Natural killer cell (primary cell): ENCODE data around the gene FAM131A. TPM values are rescaled to one million over a fixed set of nuclear protein-coding genes. Genes with fewer than 3 reads are reported as not detected.
"Not testable (repeated sequence)": the region's sequence is repeated elsewhere in the genome, so short reads cannot be mapped to it uniquely, and the experiment has no call there.

Source experiments
- ATAC-seq, 3 donors: fragments of 150-1000 bp in 2 of 3; fragments of 200-7000 bp in 1 of 3; cut with Tn5 transposase; 1 replicate in 1 of 3; 2 replicates in 2 of 3; pipeline ENCODE4 v1.10.0; 2021; ENCODE audit warnings: mild to moderate bottlenecking in 2 of 3, moderate library complexity in 2 of 3
- DNase-seq, 2 donors: peaks; one replicate each; pipeline versions ENCODE4 v3.0.0 to v3.0.0-alpha.2; 2013 to 2021; ENCODE audit warnings: mixed read lengths in 1 of 2
- H3K27ac ChIP-seq: one replicate; pipeline ENCODE4 v1.5.1; 2013; ENCODE audit warnings: mild to moderate bottlenecking, low read length
- H3K27me3 ChIP-seq: one replicate; pipeline ENCODE4 v1.6.1; 2013; ENCODE audit warnings: low read length; ENCODE audit not compliant: control insufficient read depth, insufficient read depth
- H3K36me3 ChIP-seq: one replicate; pipeline ENCODE4 v1.6.1; 2013; ENCODE audit warnings: low read length; ENCODE audit not compliant: control insufficient read depth, insufficient read depth
- H3K4me1 ChIP-seq: one replicate; pipeline ENCODE4 v1.6.1; 2013; ENCODE audit warnings: low read length; ENCODE audit not compliant: control insufficient read depth, insufficient read depth
- H3K4me3 ChIP-seq: one replicate; pipeline ENCODE4 v1.5.1; 2013; ENCODE audit warnings: low read length
- H3K9me3 ChIP-seq: one replicate; pipeline ENCODE4 v1.6.1; 2013; ENCODE audit warnings: low read length; ENCODE audit not compliant: control insufficient read depth, insufficient read depth
- H3K27ac Mint-ChIP-seq, 2 donors: one replicate each; pipeline ENCODE4 v1.8.0; 2022; ENCODE audit warnings: mild to moderate bottlenecking in 2 of 2, mixed read lengths in 2 of 2, moderate library complexity in 1 of 2
- H3K27me3 Mint-ChIP-seq, 2 donors: one replicate each; pipeline ENCODE4 v1.8.0; 2022; ENCODE audit warnings: low read depth in 2 of 2, mixed read lengths in 2 of 2
- H3K36me3 Mint-ChIP-seq: one replicate; pipeline ENCODE4 v1.8.0; 2022; ENCODE audit warnings: mixed read lengths
- H3K4me1 Mint-ChIP-seq, 2 donors: one replicate each; pipeline ENCODE4 v1.8.0; 2022; ENCODE audit warnings: mixed read lengths in 2 of 2
- H3K4me3 Mint-ChIP-seq: one replicate; pipeline ENCODE4 v1.8.0; 2022; ENCODE audit warnings: mild to moderate bottlenecking, moderate library complexity, mixed read lengths
- H3K9me3 Mint-ChIP-seq, 2 donors: one replicate each; pipeline ENCODE4 v1.8.0; 2022; ENCODE audit warnings: mixed read lengths in 2 of 2
- WGBS: methylation state at CpG from one replicate; pipeline ENCODE4 v1.1.7; 2013; ENCODE audit warnings: missing lambda C conversion rate; ENCODE audit not compliant: insufficient coverage; 5-methylcytosine and 5-hydroxymethylcytosine counted together
- intact Hi-C: fragments of 100-400 bp; cut with micrococcal nuclease; formaldehyde crosslinking; loops from one replicate; pipeline ENCODE4 v1.14.2; 2022
- total RNA-seq, 4 donors: library from RNA; stranded (reverse); fragments of 120-200 nt in 1 of 4; gene quantifications; one replicate each; pipeline versions ENCODE4 v1.2.3 to v1.2.4, GENCODE V29; 2013 to 2022
- TF ChIP-seq, protein P1 (sequence below): fragments of 200-600 bp; IDR thresholded peaks from one replicate; pipeline ENCODE4 v1.8.0; 2022; ENCODE audit warnings: antibody characterized with exemption

Gene FAM131A
- total RNA-seq, 3 donors from 2014 or later (not counting 1 experiment from before 2014, with no cell fraction given) = 6.9 to 8.8 (median 8.5) TPM

DNA sequence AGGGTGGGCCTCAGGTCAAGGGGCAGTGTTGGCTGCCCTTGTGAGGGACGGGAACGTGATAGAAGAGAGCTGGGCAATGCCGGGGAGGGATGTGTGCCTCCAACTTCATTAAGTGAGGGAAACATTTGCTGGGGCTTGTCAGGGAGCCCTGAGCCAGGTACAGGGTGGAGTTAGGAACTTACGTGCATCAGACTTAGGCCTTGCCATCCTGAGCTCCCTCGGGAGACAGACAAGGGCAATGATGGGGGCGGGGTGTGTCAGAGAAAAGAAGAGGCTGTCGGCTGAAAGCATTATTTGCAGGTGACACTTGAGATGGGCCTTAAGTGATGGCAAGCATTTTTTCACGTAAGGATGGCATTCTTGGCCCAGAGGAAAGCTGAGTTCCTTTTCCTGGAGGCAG, 1.6 kb downstream of the FAM131A start:
- H3K4me1 ChIP-seq = peaks cover 23% of the 10 kb centered on the region
- Mint-ChIP-seq H3K27ac (no peak overlapping the region), H3K27me3 (peaks cover 0 to 7% of the 10 kb centered on the region in 2 donors), H3K36me3 (no peaks in the 10 kb centered on the region), H3K4me1 (peaks cover 17 to 41% of the 10 kb centered on the region in 2 donors), H3K9me3 (no peaks in the 10 kb centered on the region), H3K4me3 (no peak overlapping the region)
- DNase-seq (no peak), ATAC-seq (no peak)
- no peaks in the 10 kb centered on the region for H3K27me3 ChIP-seq
- H3K36me3 ChIP-seq = peaks cover 18% of the 10 kb centered on the region
- WGBS = 91% methylated on average over 8 of the region's 8 CpGs
- no peaks in the 10 kb centered on the region for H3K9me3 ChIP-seq
- TF ChIP-seq, protein P1, sequence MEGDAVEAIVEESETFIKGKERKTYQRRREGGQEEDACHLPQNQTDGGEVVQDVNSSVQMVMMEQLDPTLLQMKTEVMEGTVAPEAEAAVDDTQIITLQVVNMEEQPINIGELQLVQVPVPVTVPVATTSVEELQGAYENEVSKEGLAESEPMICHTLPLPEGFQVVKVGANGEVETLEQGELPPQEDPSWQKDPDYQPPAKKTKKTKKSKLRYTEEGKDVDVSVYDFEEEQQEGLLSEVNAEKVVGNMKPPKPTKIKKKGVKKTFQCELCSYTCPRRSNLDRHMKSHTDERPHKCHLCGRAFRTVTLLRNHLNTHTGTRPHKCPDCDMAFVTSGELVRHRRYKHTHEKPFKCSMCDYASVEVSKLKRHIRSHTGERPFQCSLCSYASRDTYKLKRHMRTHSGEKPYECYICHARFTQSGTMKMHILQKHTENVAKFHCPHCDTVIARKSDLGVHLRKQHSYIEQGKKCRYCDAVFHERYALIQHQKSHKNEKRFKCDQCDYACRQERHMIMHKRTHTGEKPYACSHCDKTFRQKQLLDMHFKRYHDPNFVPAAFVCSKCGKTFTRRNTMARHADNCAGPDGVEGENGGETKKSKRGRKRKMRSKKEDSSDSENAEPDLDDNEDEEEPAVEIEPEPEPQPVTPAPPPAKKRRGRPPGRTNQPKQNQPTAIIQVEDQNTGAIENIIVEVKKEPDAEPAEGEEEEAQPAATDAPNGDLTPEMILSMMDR = no peak
- H3K27ac ChIP-seq = no peak overlapping the region
- no peak overlapping the region for H3K4me3 ChIP-seq
- intact Hi-C loops = no loop called here

GRCh38 chr3:184339451-184340135, 2.2 kb downstream of the FAM131A start:
- H3K27me3 ChIP-seq, H3K36me3 Mint-ChIP-seq, H3K4me3 ChIP-seq, H3K4me3 Mint-ChIP-seq, intact Hi-C loops, H3K27me3 Mint-ChIP-seq, H3K27ac Mint-ChIP-seq, H3K9me3 Mint-ChIP-seq, ATAC-seq, H3K27ac ChIP-seq, H3K9me3 ChIP-seq, DNase-seq: not testable (repeated sequence)
- Histone ChIP-seq H3K36me3 (peaks cover 12% of the 10 kb centered on the region), H3K4me1 (peaks cover 23% of the 10 kb centered on the region)
- peaks cover 17 to 36% of the 10 kb centered on the region in 2 donors for H3K4me1 Mint-ChIP-seq
- 97% methylated on average over 19 of the region's 19 CpGs for WGBS

GRCh38 chr3:184341925-184342324, 4.5 kb downstream of the FAM131A start:
- Histone ChIP-seq H3K9me3 (no peaks in the 10 kb centered on the region), H3K4me1 (peaks cover 8% of the 10 kb centered on the region), H3K27ac (no peak overlapping the region), H3K4me3 (no peak overlapping the region), H3K27me3 (no peaks in the 10 kb centered on the region), H3K36me3 (peaks cover 5% of the 10 kb centered on the region)
- intact Hi-C loops = no loop called here
- no peak for ATAC-seq
- 95% methylated on average over 7 of the region's 7 CpGs for WGBS
- Mint-ChIP-seq H3K36me3 (no peaks in the 10 kb centered on the region), H3K4me3 (no peak overlapping the region), H3K27me3 (peaks cover 0 to 7% of the 10 kb centered on the region in 2 donors), H3K9me3 (no peaks in the 10 kb centered on the region), H3K4me1 (peaks cover 10 to 23% of the 10 kb centered on the region in 2 donors), H3K27ac (no peak overlapping the region)
- TF ChIP-seq, protein P1 = no peak
- no peak for DNase-seq

DNA sequence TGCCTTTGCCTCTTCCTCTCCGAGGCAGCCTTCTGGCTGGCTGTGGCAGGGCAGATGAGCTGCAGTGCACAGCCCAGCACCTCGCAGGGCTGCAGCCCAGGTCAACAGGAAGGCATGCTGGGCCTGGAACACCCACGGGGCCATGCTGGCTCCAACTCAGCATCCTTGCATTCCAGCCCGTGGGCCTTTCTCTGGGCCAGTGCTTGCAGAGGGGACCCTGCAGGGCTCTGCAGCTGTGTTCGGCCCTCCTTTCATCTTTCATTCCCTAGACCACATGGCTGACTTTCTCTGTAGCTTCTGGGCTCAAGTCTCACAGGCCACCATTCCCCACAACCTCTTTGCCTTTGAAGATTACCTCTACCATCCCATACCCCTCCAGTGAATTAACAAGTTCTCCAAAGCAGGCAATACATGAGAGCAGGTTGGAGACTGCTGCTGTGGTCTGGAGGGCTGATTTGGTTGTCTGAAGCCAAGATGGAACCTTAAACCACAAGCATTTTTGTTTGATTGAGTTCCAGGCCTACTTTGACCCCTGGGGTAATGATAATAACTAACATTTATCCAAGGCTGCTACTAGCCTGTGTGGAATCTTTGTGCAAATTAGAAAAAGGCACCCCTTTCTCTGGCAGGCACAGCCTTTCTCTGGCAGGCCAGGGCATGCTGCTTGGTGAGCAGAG, 5.9 kb downstream of the FAM131A start:
- ATAC-seq (no peak), DNase-seq (no peak)
- no peaks in the 10 kb centered on the region for H3K27me3 ChIP-seq
- H3K4me1 ChIP-seq = peaks cover 1% of the 10 kb centered on the region
- Mint-ChIP-seq H3K27me3 (no peaks in the 10 kb centered on the region), H3K9me3 (no peaks in the 10 kb centered on the region), H3K27ac (no peak overlapping the region), H3K4me1 (peaks cover 0 to 12% of the 10 kb centered on the region in 2 donors), H3K36me3 (no peaks in the 10 kb centered on the region), H3K4me3 (no peak overlapping the region)
- no peak overlapping the region for H3K4me3 ChIP-seq
- WGBS = 85% methylated on average over 5 of the region's 5 CpGs
- intact Hi-C loops = no loop called here
- TF ChIP-seq, protein P1 = no peak
- H3K27ac ChIP-seq = no peak overlapping the region
- H3K9me3 ChIP-seq = no peaks in the 10 kb centered on the region
- peaks cover 5% of the 10 kb centered on the region for H3K36me3 ChIP-seq
